GM12874 (cell line): Measurements from ENCODE around the gene PPP2R2C.

Source experiments
- CTCF ChIP-seq: IDR thresholded peaks from 2 replicates; pipeline ENCODE4 v1.5.1; 2011; ENCODE audit warnings: low read depth, mild to moderate bottlenecking, control low read depth, low read length, moderate library complexity; ENCODE audit not compliant: insufficient read depth

PPP2R2C gene

GRCh38 chr4:6493658-6494304, 21.4 kb upstream of the PPP2R2C start:
- no peak for TF ChIP-seq CTCF

GRCh38 chr4:6492861-6493657, 20.6 kb upstream of the PPP2R2C start:
- TF ChIP-seq CTCF: no peak

- TF ChIP-seq CTCF: no peak
These were observed 19.7 kb upstream of the PPP2R2C start for GRCh38 chr4:6492027-6492590.

- no peak for TF ChIP-seq CTCF
These were observed 18.8 kb upstream of the PPP2R2C start for GRCh38 chr4:6491235-6491634.

- no peak for TF ChIP-seq CTCF
These were observed 17.5 kb upstream of the PPP2R2C start for GRCh38 chr4:6489927-6490326.

- no peak for TF ChIP-seq CTCF
These were observed 15.1 kb upstream of the PPP2R2C start for GRCh38 chr4:6487466-6487865.

- no peak for TF ChIP-seq CTCF
These were observed 8.2 kb upstream of the PPP2R2C start for GRCh38 chr4:6480534-6481088.
